Fibroblast of peridontal ligament (primary cell): Measurements from ENCODE around the gene PHACTR2.
"Not testable (repeated sequence)": the region's sequence is repeated elsewhere in the genome, so short reads cannot be mapped to it uniquely, and the experiment has no call there.

Experiments
- DNase-seq: peaks from one replicate; pipeline ENCODE4 v3.0.0-alpha.2; 2010; ENCODE audit errors: extremely low read depth

Gene PHACTR2

DNA sequence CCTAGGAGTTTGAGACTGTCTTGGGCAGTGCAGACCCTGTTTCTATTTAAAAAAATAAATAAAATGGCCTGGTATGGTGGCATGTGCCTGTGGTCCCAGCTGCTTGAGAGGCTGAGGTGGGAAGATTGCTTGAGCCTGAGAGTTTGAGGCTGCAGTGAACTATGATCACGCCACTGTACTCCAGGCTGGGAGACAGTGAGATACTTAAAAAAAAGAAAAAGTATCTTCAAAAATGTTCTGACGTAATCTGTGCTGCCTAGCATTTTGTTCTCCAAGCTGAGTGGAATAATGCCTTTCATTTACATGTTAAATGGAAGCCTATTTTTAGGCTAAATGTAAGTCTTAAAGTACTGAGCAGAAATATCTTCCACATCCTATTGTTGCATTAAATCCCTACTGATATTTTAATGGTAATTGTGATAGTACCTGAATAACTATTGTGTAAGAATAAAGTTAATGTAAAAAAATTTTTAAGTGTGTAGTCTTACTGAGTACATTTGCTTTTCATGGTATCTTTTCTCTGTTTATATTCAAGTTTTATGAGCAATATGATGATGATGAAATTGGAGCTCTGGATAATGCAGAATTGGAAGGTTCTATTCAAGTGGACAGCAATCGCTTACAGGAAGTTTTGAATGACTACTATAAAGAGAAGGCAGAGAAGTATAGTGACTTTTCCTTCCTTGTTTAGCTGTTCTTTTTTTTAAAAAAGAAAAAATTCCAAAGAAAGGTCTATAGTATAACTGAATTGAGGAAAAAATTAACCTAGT is 182.3 kb downstream of the PHACTR2 start:
- no peak for DNase-seq

DNA sequence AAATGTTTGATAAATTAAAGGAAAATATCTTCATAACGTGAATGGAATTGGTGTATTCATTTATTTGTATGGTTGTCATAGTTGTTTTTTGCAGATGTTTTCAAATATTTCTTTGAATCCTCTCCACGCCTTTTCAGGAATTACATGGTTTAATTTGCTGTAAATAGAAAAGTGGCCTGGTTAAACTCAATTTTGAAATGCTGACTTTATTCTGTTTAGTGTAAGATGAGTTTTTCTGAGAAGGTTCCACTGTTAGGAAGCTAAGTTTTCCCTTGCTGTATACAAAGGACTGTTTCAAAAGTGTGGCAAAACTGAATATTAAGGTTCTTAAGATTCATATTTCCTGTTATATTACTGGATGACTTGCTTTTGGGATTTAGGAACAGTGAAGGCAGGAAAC is 186.0 kb downstream of the PHACTR2 start:
- no peak for DNase-seq

DNA sequence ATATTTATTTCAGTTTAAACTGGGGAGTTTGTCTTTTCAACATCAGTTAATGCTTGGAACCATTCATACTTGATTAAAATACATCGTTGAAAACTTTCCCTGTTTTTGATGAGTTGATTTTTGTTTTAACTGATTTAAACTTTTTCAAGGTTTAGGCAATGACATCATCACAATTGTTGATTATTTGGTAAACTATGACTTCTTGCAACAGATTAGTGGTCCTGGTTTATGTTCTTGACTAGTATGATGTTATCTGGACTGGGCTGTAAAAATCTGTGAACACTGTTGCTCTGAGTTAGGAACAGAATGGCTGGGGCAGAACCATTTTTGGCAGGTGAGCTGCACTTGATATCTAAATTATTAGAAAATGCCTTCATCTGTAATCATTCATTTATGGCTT is 186.5 kb downstream of the PHACTR2 start, which contains the start of gene ZC2HC1B:
ZC2HC1B (plus strand) TSS at position 241 of the 400 bp plus-strand sequence; CDS start at position 307, 66 bp downstream.
- DNase-seq: no peak

DNA sequence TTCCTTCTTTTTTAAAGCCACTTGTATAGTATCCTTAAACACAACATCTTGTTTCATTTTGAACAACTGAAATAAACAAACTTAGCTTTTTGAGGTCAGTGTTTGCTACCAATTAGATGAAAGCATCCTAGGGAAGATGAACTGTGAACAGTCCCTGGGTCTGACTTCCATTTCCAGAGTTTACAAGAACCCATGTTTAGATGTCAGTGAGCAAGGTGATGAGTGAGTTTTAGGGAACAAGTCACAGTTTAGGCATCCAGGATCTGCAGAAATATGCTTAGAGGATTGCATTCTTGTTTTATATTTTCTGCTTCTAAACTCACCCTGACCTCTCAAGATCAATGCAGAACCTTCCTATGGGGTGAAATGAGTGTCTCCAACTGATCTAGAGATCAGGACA is 189.5 kb downstream of the PHACTR2 start:
- peak; percentile 6 for DNase-seq

DNA sequence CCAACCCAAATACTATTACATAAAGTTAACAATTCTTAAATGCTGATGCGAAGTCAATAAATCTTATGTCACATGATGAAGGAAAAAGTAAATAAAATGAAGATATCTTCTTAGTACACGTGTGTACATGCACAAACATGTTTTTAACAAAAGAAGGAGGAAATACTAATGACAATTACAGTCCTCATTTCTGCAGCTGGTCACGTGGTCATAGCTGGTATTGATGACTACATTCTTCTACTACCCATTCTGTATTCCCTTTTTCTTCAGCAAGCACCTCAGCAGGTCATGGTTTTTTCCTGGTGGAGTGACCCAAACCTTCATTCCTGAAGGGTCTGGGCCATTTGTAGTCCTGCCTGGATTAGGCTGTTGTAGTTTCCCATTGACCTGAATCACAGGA is 191.0 kb downstream of the PHACTR2 start:
- not testable (repeated sequence) for DNase-seq

DNA sequence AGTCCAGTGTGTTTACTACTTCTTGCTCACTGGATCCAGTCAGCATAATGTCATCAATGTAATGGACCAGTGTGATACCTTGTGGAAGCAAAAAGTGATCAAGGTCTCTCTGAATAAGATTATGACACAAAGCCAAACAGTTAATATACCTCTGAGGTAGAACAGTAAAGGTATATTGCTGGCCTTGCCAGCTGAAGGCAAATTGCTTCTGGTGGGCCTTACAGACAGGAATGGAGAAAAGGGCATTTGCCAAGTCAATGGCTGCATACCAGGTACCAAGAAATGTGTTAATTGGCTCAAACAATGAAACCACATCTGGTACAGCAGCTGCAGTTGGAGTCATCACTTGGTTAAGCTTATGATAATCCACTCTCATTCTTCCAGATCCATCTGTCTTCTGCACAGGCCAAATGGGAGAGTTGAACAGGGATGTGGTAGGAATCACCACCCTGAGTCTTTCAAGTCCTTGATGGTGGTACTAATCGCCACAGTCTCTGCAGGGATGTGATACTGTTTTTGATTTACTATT is 193.5 kb downstream of the PHACTR2 start:
- DNase-seq: not testable (repeated sequence)

DNA sequence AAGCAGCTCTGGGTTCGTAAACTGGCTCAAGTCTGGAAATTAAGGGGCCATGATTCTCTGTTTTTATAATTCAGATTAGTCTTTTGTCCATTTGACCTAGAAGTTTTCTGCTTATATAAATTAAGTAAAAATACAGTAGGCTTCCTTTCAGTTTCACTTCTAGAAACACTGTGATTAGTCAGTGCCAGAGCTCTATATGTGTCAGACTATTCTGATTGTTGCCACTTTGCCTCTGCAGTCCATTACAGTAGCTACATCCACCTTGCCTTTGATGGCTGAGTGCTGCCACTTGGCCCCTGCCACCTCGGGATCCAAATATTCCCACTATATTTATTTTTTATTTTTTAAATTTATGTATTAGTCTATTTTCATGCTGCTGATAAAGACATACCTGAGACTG is 194.4 kb downstream of the PHACTR2 start:
- DNase-seq: peak; percentile 39

DNA sequence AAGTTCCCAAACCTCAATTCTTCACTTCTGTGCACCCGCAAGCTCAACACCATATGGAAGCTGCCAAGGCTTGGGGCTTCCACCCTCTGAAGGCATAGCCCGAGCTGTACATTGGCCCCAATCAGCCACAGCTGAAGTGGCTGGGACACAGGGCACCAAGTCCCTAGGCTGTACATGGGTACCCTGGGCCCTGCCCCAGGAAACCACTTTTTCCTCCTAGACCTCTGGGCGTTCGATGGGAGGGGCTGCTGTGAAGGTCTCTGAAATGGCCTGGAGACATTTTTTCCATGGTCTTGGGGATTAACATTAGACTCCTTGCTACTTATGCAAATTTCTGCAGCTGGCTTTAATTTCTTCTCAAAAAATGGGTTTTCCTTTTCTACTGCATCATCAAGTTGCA is 195.8 kb downstream of the PHACTR2 start:
- not testable (repeated sequence) for DNase-seq

DNA sequence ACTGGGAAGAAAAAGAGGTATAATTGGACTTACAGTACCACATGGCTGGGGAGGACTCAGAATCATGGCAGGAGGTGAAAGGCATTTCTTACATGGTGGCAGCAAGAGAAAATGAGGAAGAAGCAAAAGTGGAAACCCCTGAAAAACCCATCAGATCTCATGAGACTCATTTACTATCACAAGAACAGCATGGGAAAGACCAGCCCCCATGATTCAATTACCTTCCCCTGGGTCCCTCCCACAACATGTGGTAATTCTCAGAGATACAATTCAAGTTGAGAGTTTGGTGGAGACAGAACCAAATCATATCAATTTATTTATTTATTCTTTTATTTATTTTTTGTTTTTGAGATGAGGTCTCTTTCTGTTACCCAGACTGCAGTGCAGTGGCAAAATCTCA is 196.7 kb downstream of the PHACTR2 start:
- not testable (repeated sequence) for DNase-seq

DNA sequence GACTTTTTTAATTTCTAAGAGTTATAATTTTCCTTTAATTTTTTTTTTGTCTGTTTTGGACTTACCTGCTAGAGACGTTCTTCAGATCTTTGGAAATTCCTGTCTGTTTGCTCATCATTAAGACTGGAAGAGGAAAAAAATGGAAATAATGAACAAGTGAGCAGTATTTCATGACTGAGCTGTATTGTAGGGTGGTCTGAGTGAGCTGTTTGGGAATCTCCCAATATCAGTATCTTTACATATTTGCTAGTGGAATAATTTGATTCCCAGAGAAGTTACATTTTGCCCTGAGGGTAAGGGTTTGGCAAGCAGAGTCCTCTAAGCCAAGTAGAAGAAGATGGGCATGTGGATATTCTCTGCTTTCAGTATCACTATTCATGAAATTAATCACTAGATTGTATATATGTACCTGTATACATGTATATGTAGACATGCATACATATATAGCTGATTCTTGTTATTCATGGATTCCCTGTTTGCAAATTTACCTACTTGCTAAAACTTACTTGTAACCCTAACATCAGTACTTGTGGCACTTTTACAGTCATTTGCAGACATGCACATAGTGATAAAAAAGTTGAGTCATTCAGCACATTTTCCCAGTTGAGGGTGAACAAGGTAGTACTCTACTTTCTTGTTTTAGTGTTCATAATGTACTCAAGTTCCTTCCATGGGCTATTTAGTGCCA is 200.0 kb downstream of the PHACTR2 start:
- DNase-seq: no peak

DNA sequence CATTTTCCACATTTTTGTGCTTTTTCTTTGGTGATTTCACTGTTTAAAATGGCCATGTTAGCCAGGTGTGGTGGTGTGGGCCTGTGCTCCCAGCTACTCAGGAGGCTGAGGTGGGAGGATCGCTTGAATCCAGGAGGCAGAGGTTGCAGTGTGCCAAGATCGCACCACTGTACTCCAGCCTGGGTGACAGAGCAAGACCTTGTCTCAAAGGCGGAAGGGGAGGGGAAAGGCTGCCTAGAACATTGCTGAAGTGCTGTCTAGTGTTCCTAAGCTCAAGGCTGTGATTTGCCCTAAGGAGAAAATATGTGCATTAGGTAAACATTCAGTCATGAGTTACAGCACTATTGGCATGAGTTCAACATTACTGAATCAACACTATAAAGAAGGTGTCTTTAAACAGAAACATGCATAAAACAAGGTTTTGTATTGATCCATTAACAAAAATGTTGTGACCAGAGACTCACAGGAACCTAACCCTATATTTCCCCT is 200.6 kb downstream of the PHACTR2 start:
- no peak for DNase-seq

DNA sequence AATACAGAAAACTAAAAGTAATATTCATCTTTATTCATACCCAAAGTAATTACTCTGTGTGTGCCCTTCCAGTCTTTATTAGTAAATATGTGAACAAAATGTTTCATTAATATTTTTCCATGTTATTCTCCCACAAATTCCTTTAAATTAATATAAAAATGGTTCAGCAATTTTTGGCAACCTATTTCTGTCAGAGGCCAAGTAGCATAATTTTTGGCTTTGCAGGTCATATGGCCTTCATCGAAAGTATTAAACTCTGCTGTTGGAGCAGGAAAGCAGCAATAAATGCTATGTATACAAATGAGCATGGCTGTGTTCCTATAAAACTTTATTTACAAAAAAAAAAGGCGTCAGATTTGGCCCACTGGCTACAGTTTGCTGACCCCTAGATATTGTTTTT is 202.6 kb downstream of the PHACTR2 start:
- no peak for DNase-seq
